C4-2B (cell line): ENCODE data around the gene MORN5.
A peak's percentile ranks its signal among the peaks of the same experiment; 100 is the strongest.

Experiments used
- H3K27ac ChIP-seq: fragments of 450-650 bp; 2 replicates; pipeline ENCODE4 v1.5.1; 2017
- CTCF ChIP-seq: fragments of 450-650 bp; conservative IDR thresholded peaks from 2 replicates; pipeline ENCODE4 v1.5.1; 2017; ENCODE audit warnings: mild to moderate bottlenecking
- ZFX ChIP-seq: fragments of 450-650 bp; IDR thresholded peaks from 2 replicates; pipeline ENCODE4 v1.6.1; 2017

MORN5 gene

GRCh38 chr9:122217640-122218039 is 57.9 kb downstream of the MORN5 start:
- TF ChIP-seq ZFX (no peak), CTCF (no peak)
- H3K27ac ChIP-seq: peak overlapping the region; percentile 56

- TF ChIP-seq CTCF: no peak
- H3K27ac ChIP-seq: peak overlapping the region; percentile 56
These were observed 58.6 kb downstream of the MORN5 start for GRCh38 chr9:122218071-122218934.

DNA sequence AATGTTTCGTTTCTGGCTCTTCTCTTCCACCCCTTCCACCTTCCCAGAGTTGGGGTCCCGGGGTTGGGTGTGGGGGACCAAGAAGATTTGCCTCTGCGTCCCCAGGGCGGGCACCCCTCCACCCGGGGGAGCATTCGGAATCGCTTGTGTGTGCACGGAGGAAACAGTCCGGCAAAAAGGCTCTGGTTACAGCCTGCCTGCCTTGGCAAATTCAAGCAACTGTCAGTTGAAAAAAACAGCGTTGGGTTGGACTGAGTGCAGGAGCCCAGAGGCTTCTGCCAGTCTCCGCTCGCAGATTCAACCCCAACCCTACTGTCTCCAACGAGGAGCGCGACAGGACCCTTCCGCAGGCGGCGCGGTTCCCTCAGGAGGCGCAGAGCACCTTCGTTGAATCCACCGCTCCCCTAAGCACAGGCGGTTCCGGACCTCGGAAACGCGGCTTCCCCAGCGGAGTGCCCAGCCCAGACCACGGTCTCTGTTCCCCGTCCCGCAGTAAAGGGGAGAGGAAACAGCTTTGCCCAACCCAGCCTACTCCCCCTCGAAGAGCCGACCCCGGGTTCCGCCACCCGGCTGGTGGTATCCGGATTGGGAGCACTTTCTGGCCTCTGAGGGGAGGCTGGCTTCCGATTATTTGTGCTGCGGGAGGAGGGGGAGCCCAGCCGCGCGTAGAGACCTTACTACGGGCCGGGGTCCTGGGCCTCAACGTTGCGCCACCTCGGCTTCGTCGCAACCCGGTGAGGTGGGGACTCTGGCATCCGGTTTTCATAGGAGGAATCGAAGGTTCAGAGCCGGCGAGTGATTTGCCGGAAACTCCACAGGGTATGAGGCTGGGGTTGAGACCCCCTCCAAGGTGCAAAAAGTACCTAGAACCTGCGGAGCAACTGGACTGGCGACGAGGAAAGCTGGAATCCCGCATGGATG is 59.5 kb downstream of the MORN5 start:
- TF ChIP-seq ZFX (no peak), CTCF (no peak)
- peak overlapping the region; percentile 56 for H3K27ac ChIP-seq

- no peak overlapping the region for H3K27ac ChIP-seq
- TF ChIP-seq CTCF (no peak), ZFX (no peak)
These were observed 60.4 kb downstream of the MORN5 start for GRCh38 chr9:122219856-122220672.

DNA sequence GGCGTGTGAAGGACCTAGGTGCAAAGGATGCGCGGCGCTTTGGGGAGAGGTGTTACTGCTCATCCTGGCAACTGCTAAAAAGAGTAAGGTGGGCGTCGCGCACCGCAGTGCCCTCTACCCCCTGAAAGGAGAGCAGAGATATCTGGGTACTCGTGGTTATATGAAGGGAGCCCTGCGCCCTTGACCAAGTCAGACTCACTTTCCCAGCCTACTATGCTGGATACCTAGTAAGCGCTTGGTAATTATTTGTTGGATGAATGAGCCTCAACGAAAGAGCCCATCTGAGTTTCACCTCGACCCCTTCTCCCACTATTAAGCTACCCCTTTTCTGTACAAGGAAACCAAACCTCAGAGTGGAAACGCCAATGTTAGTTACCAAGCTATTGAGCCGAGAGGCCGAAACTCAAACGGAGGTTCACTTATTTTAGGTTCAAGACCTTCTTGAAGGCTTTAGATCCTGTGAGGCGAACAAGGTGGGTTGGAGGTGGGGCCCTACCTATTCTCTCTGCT is 61.0 kb downstream of the MORN5 start:
- TF ChIP-seq ZFX: no peak
- no peak for TF ChIP-seq CTCF
- no peak overlapping the region for H3K27ac ChIP-seq

- TF ChIP-seq CTCF (no peak), ZFX (no peak)
- no peak overlapping the region for H3K27ac ChIP-seq
These were observed 61.6 kb downstream of the MORN5 start for GRCh38 chr9:122221183-122221811.
